Adrenal gland (tissue), 5 donors: Measurements from ENCODE around the gene OR6C2.

Source experiments
- CTCF ChIP-seq, 6 experiments: fragments of 450-650 bp in 4 of 6; fragments of 200-600 bp in 2 of 6; sonication (generic) in 1 of 6; IDR thresholded peaks; 1 replicate in 5 of 6; 2 replicates in 1 of 6; pipeline versions ENCODE4 v1.5.1 to v1.8.0; 2016 to 2021; ENCODE audit warnings: antibody characterized with exemption in 6 of 6, mild to moderate bottlenecking in 2 of 6, moderate library complexity in 1 of 6
- POLR2A ChIP-seq, 2 donors: fragments of 450-650 bp; IDR thresholded peaks; one replicate each; pipeline ENCODE4 v1.6.1; 2017; ENCODE audit warnings: antibody characterized with exemption in 2 of 2, mild to moderate bottlenecking in 2 of 2, moderate library complexity in 1 of 2
- donor health status: DM: no; HTN: no; CAD: no.

GRCh38 chr12:55407866-55408265, 36.0 kb upstream of the OR6C2 start:
- TF ChIP-seq POLR2A (IDR thresholded peaks at IDR 0.05) = no peak
- TF ChIP-seq CTCF (IDR thresholded peaks at IDR 0.05) = no peak
